EL (cell line): Measurements from ENCODE around the gene GNB1L.

Experiments used
- DNase-seq: peaks from one replicate; pipeline ENCODE4 v3.0.0-alpha.2; 2016

Gene GNB1L

GRCh38 chr22:19821523-19822300 is 33.0 kb downstream of the GNB1L start:
- no peak for DNase-seq

GRCh38 chr22:19820880-19821522 is 33.7 kb downstream of the GNB1L start:
- no peak for DNase-seq

- no peak for DNase-seq
Measured at GRCh38 chr22:19819911-19820879, 34.5 kb downstream of the GNB1L start.

- no peak for DNase-seq
Measured at GRCh38 chr22:19819208-19819910, 35.3 kb downstream of the GNB1L start.

- no peak for DNase-seq
Measured at GRCh38 chr22:19818324-19819207, 36.1 kb downstream of the GNB1L start.

- no peak for DNase-seq
Measured at GRCh38 chr22:19816372-19817119, 38.1 kb downstream of the GNB1L start.

GRCh38 chr22:19815823-19816290 is 38.8 kb downstream of the GNB1L start:
- DNase-seq: no peak

- DNase-seq: no peak
Measured at GRCh38 chr22:19815093-19815822, 39.4 kb downstream of the GNB1L start.

GRCh38 chr22:19814428-19814827 is 40.2 kb downstream of the GNB1L start:
- DNase-seq: no peak

GRCh38 chr22:19812910-19813309 is 41.8 kb downstream of the GNB1L start:
- DNase-seq: no peak

GRCh38 chr22:19811811-19812771 is 42.6 kb downstream of the GNB1L start:
- no peak for DNase-seq

GRCh38 chr22:19811211-19811621 is 43.5 kb downstream of the GNB1L start:
- no peak for DNase-seq

GRCh38 chr22:19810381-19811201 is 44.1 kb downstream of the GNB1L start:
- peak; percentile 53 for DNase-seq

GRCh38 chr22:19809741-19810140 is 44.9 kb downstream of the GNB1L start:
- DNase-seq: no peak

- no peak for DNase-seq
Measured at GRCh38 chr22:19808873-19809478, 45.7 kb downstream of the GNB1L start.

- no peak for DNase-seq
Measured at GRCh38 chr22:19807914-19808872, 46.5 kb downstream of the GNB1L start.
